B cell (primary cell): ENCODE data around the gene PTPRS. TPM values are rescaled to one million over a fixed set of nuclear protein-coding genes. Genes with fewer than 3 reads are reported as not detected.
A peak's percentile ranks its signal among the peaks of the same experiment; 100 is the strongest.

Experiments
- ATAC-seq: fragments of 200-7000 bp; cut with Tn5 transposase; one replicate; pipeline ENCODE4 v1.10.0; 2021; ENCODE audit warnings: low read depth, mild to moderate bottlenecking, moderate number of reproducible peaks, moderate library complexity
- CTCF ChIA-PET: fragments of 350-600 bp; sonication (Branson Sonifier 250); formaldehyde crosslinking; loops from one replicate; lab custom pipeline; 2021; ENCODE audit warnings: antibody characterized with exemption, inconsistent platforms; lab: Charles Lee
- POLR2A ChIA-PET: fragments of 350-600 bp; sonication (Branson Sonifier 250); formaldehyde crosslinking; loops from one replicate; lab custom pipeline; 2021; ENCODE audit warnings: antibody characterized with exemption; lab: Charles Lee
- DNase-seq: peaks from one replicate; pipeline ENCODE4 v3.0.0; 2013
- H2AFZ ChIP-seq: 2 replicates; pipeline ENCODE4 v1.6.1; 2012; ENCODE audit warnings: mild to moderate bottlenecking, low read depth, low read length; ENCODE audit not compliant: insufficient read depth, poor library complexity, severe bottlenecking
- H3K27ac ChIP-seq, 2 donors: 1 replicate in 1 of 2; 2 replicates in 1 of 2; pipeline ENCODE4 v1.5.1; 2012 to 2013; ENCODE audit warnings: low read length in 2 of 2, mild to moderate bottlenecking in 2 of 2, moderate library complexity in 1 of 2
- H3K27me3 ChIP-seq, 4 experiments: fragments of 200-600 bp in 1 of 4; sonication (generic) in 1 of 4; replicated peaks in 1 of 4; 1 replicate in 2 of 4; 2 replicates in 2 of 4; pipeline versions ENCODE4 v1.6.1 to v1.7.0; 2013 to 2016; ENCODE audit warnings: low read length in 3 of 4, mild to moderate bottlenecking in 2 of 4, mixed read lengths in 1 of 4, moderate library complexity in 1 of 4; ENCODE audit not compliant: insufficient read depth in 4 of 4, control insufficient read depth in 3 of 4; ENCODE audit errors: control extremely low read depth in 1 of 4
- H3K36me3 ChIP-seq, 2 experiments: replicated peaks in 1 of 2; 1 replicate in 1 of 2; 2 replicates in 1 of 2; pipeline versions ENCODE4 v1.6.1 to v1.7.1; 2013; ENCODE audit warnings: low read length in 1 of 2; ENCODE audit not compliant: insufficient read depth in 2 of 2, control insufficient read depth in 1 of 2; ENCODE audit errors: control extremely low read depth in 1 of 2, extremely low read depth in 1 of 2
- H3K4me1 ChIP-seq, 2 donors: fragments of 200-600 bp in 1 of 2; sonication (generic) in 1 of 2; 1 replicate in 1 of 2; 2 replicates in 1 of 2; pipeline versions ENCODE4 v1.5.1 to v1.6.1; 2013 to 2017; ENCODE audit warnings: low read length in 2 of 2; ENCODE audit not compliant: control insufficient read depth in 2 of 2, insufficient read depth in 2 of 2
- H3K4me2 ChIP-seq: replicated peaks from 2 replicates; pipeline ENCODE3; 2012; ENCODE audit warnings: mild to moderate bottlenecking, low read depth, low read length; ENCODE audit not compliant: poor library complexity, severe bottlenecking
- H3K4me3 ChIP-seq, 5 experiments: fragments of 200-600 bp in 1 of 5; sonication (generic) in 1 of 5; 1 replicate in 3 of 5; 2 replicates in 2 of 5; pipeline versions ENCODE4 v1.5.1 to v1.7.0; 2011 to 2016; ENCODE audit warnings: low read length in 4 of 5, mild to moderate bottlenecking in 4 of 5, low read depth in 2 of 5, control low read depth in 1 of 5, moderate library complexity in 1 of 5; ENCODE audit not compliant: insufficient read depth in 1 of 5; ENCODE audit errors: control extremely low read depth in 1 of 5, extremely low read depth in 1 of 5
- H3K79me2 ChIP-seq: fragments of 200-600 bp; sonication (generic); one replicate; pipeline ENCODE4 v1.6.0; 2016; ENCODE audit warnings: low read length; ENCODE audit not compliant: control insufficient read depth, insufficient read depth
- H3K9ac ChIP-seq: fragments of 200-600 bp; sonication (generic); 2 replicates; pipeline ENCODE4 v1.6.1; 2017; ENCODE audit warnings: mild to moderate bottlenecking, low read length, moderate library complexity
- H3K9me3 ChIP-seq, 3 donors: one replicate each; pipeline versions ENCODE4 v1.6.1 to v1.7.1; 2013; ENCODE audit warnings: low read length in 2 of 3; ENCODE audit not compliant: control insufficient read depth in 2 of 3, insufficient read depth in 1 of 3; ENCODE audit errors: control extremely low read depth in 1 of 3
- H4K20me1 ChIP-seq: 2 replicates; pipeline ENCODE4 v1.6.0; 2012; ENCODE audit warnings: mild to moderate bottlenecking, low read length; ENCODE audit not compliant: insufficient read depth, control insufficient read depth, poor library complexity, severe bottlenecking
- H3K27ac Mint-ChIP-seq: one replicate; pipeline ENCODE4 v1.8.0; 2021; ENCODE audit warnings: mixed read lengths
- H3K27me3 Mint-ChIP-seq: one replicate; pipeline ENCODE4 v1.8.0; 2021; ENCODE audit warnings: mixed read lengths
- H3K4me1 Mint-ChIP-seq: one replicate; pipeline ENCODE4 v1.8.0; 2021; ENCODE audit warnings: mixed read lengths
- H3K4me3 Mint-ChIP-seq: one replicate; pipeline ENCODE4 v1.8.0; 2021; ENCODE audit warnings: mixed read lengths
- H3K9me3 Mint-ChIP-seq: one replicate; pipeline ENCODE4 v1.8.0; 2022; ENCODE audit warnings: mixed read lengths; ENCODE audit not compliant: insufficient read depth
- EZH2 ChIP-seq: IDR thresholded peaks from 2 replicates; pipeline ENCODE4 v1.6.1; 2012; ENCODE audit warnings: borderline replicate concordance, low read depth, mild to moderate bottlenecking, moderate library complexity, low read length; ENCODE audit not compliant: insufficient read depth, poor library complexity, severe bottlenecking
- WGBS: methylation state at CpG from one replicate; pipeline ENCODE4 v1.1.5; 2013; ENCODE audit warnings: missing lambda C conversion rate; ENCODE audit not compliant: insufficient coverage; 5-methylcytosine and 5-hydroxymethylcytosine counted together
- intact Hi-C: fragments of 100-400 bp; cut with micrococcal nuclease; formaldehyde crosslinking; loops from one replicate; pipeline ENCODE4 v1.10.0; 2022
- polyA plus RNA-seq: library from polyadenylated mRNA; depleted of rRNA; stranded (reverse); fragments of >200 nt; gene quantifications from 2 replicates; pipeline ENCODE4 v1.2.3, GENCODE V29; 2012
- total RNA-seq, 2 donors: library from RNA; stranded (reverse); fragments of 120-200 nt in 1 of 2; gene quantifications; 1 replicate in 1 of 2; 2 replicates in 1 of 2; pipeline versions ENCODE4 v1.2.3 to v1.2.4, GENCODE V29; 2013 to 2022
- TF ChIP-seq, protein P1 (sequence below): fragments of 200-600 bp; IDR thresholded peaks from one replicate; pipeline ENCODE4 v1.8.0; 2022; ENCODE audit warnings: antibody characterized with exemption, mild to moderate bottlenecking

Gene PTPRS
- total and polyA plus RNA-seq, 2 donors (not counting 1 experiment from before 2014, with no cell fraction given): 6.5 to 10.0 TPM

- Mint-ChIP-seq H3K27me3 (peaks cover 40% of the 10 kb centered on the region), H3K9me3 (no peaks in the 10 kb centered on the region), H3K4me3 (peak overlapping the region; percentile 77), H3K27ac (peak overlapping the region; percentile 46), H3K4me1 (peaks cover 21% of the 10 kb centered on the region)
- Histone ChIP-seq H3K36me3 (no peaks in the 10 kb centered on the region), H3K4me1 (peaks cover 22 to 25% of the 10 kb centered on the region in 2 donors), H3K4me2 (no peak overlapping the region), H3K27ac (no peak overlapping the region), H2AFZ (no peak overlapping the region), H4K20me1 (no peaks in the 10 kb centered on the region), H3K79me2 (no peaks in the 10 kb centered on the region), H3K9ac (no peak overlapping the region), H3K9me3 (peaks cover 0 to 32% (median 0%) of the 10 kb centered on the region in 3 donors), H3K4me3 (no peak overlapping the region), H3K27me3 (peaks cover 0 to 48% (median 24%) of the 10 kb centered on the region in 4 experiments)
- ChIA-PET POLR2A (no interaction called here), CTCF (interaction anchor here (0.6 kb wide), 1 partner anchor 8 kb away, joined by 3 read pairs; no protein-coding TSS in a partner anchor)
- intact Hi-C loops: no loop called here
- ATAC-seq: no peak
- no peak for DNase-seq
- TF ChIP-seq, protein P1, sequence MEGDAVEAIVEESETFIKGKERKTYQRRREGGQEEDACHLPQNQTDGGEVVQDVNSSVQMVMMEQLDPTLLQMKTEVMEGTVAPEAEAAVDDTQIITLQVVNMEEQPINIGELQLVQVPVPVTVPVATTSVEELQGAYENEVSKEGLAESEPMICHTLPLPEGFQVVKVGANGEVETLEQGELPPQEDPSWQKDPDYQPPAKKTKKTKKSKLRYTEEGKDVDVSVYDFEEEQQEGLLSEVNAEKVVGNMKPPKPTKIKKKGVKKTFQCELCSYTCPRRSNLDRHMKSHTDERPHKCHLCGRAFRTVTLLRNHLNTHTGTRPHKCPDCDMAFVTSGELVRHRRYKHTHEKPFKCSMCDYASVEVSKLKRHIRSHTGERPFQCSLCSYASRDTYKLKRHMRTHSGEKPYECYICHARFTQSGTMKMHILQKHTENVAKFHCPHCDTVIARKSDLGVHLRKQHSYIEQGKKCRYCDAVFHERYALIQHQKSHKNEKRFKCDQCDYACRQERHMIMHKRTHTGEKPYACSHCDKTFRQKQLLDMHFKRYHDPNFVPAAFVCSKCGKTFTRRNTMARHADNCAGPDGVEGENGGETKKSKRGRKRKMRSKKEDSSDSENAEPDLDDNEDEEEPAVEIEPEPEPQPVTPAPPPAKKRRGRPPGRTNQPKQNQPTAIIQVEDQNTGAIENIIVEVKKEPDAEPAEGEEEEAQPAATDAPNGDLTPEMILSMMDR: no peak
- no peak for TF ChIP-seq EZH2
- WGBS: 83% methylated on average over 10 of the region's 13 CpGs
Measured at GRCh38 chr19:5341448-5341820, 822 bp upstream of the PTPRS start.

GRCh38 chr19:5339950-5340636, 519 bp downstream of the PTPRS start:
- Mint-ChIP-seq H3K9me3 (no peaks in the 10 kb centered on the region), H3K27ac (no peak overlapping the region), H3K4me3 (peak overlapping the region; percentile 71), H3K4me1 (peaks cover 33% of the 10 kb centered on the region), H3K27me3 (peaks cover 53% of the 10 kb centered on the region)
- Histone ChIP-seq H3K9me3 (peaks cover 0 to 34% (median 0%) of the 10 kb centered on the region in 3 donors), H3K36me3 (no peaks in the 10 kb centered on the region), H2AFZ (peak overlapping the region; percentile 44), H3K4me1 (peaks cover 34 to 38% of the 10 kb centered on the region in 2 donors), H3K9ac (peak overlapping the region; percentile 58), H3K79me2 (no peaks in the 10 kb centered on the region), H3K27ac (no peak overlapping the region), H3K4me2 (peak overlapping the region; percentile 88), H3K4me3 (peak overlapping the region in 4 of 5 experiments; percentile 17 to 61 (median 54)), H4K20me1 (no peaks in the 10 kb centered on the region), H3K27me3 (peaks cover 0 to 60% (median 33%) of the 10 kb centered on the region in 4 experiments)
- TF ChIP-seq, protein P1: no peak
- no peak for TF ChIP-seq EZH2
- ChIA-PET CTCF (no interaction called here), POLR2A (no interaction called here)
- ATAC-seq (peak; percentile 44), DNase-seq (no peak)
- under 1% methylated on average over 73 of the region's 73 CpGs for WGBS
- intact Hi-C loops: no loop called here
